Measurements from ENCODE around the gene METTL9. TPM values are rescaled to one million over a fixed set of nuclear protein-coding genes. Genes with fewer than 3 reads are reported as not detected.

Gene METTL9
- total and polyA plus RNA-seq, 2 of the 4 experiments (the other 2 are of a cell fraction): 54.8 to 95.5 TPM

GRCh38 chr16:21683184-21683583 lies 83.8 kb downstream of the METTL9 start:
- Histone ChIP-seq H2AFZ (replicated peaks; ENCODE audit: low read length, poor library complexity) (no peak overlapping the region), H3K4me1 (ENCODE audit: control insufficient read depth, insufficient read depth, low read length) (no peaks in the 10 kb centered on the region), H3K27me3 (ENCODE audit: control insufficient read depth, insufficient read depth, low read length) (peaks cover 2% of the 10 kb centered on the region; the same call in 1 of the 2 replicates), H3K4ac (ENCODE audit: low read depth, low read length) (no peak overlapping the region), H3K9ac (ENCODE audit: low read depth, low read length) (no peak overlapping the region), H3K9me3 (ENCODE audit: control insufficient read depth, insufficient read depth, low read length) (no peaks in the 10 kb centered on the region), H2BK120ac (ENCODE audit: low read depth, low read length) (no peak overlapping the region), H4K20me1 (ENCODE audit: insufficient read depth, low read length) (no peaks in the 10 kb centered on the region), H3K18ac (ENCODE audit: low read depth, low read length) (no peak overlapping the region), H4K91ac (ENCODE audit: insufficient read depth, low read depth, low read length) (no peak overlapping the region), H2BK20ac (ENCODE audit: low read depth, low read length) (no peak overlapping the region), H3K4me2 (ENCODE audit: low read depth, low read length) (no peak overlapping the region), H3K56ac (ENCODE audit: extremely low read depth, insufficient read depth, low read length) (no peak overlapping the region), H4K5ac (ENCODE audit: low read depth, low read length) (no peak overlapping the region), H2BK5ac (ENCODE audit: low read depth, low read length, poor library complexity, severe bottlenecking) (no peak overlapping the region), H2AK9ac (replicated peaks; ENCODE audit: low read depth, low read length, poor library complexity) (no peak overlapping the region), H4K8ac (ENCODE audit: low read depth in 2 of 2, low read length in 2 of 2) (no peak overlapping the region), H3K14ac (replicated peaks; ENCODE audit: low read depth, low read length) (no peak overlapping the region), H2AK5ac (ENCODE audit: low read depth, low read length) (no peak overlapping the region), H2BK15ac (ENCODE audit: low read depth, low read length) (no peak overlapping the region), H3K79me1 (ENCODE audit: low read depth in 1 of 2, low read length in 2 of 2) (no peaks in the 10 kb centered on the region), H3K23ac (ENCODE audit: low read depth, low read length) (no peak overlapping the region), H3K9me1 (ENCODE audit: insufficient read depth, low read length) (no peaks in the 10 kb centered on the region), H3K4me3 (ENCODE audit: insufficient read depth, low read depth, low read length) (no peak overlapping the region), H3K27ac (ENCODE audit: insufficient read depth, low read length) (no peak overlapping the region), H3K36me3 (ENCODE audit: control insufficient read depth, insufficient read depth, low read length) (no peaks in the 10 kb centered on the region)
- intact Hi-C loops (cut with micrococcal nuclease): no loop called here
- ChIA-PET POLR2A (ENCODE audit: unreplicated experiment) (no interaction called here), CTCF (interaction anchor here (0.7 kb wide), 1 partner anchor 13 kb away, joined by 5 read pairs; no protein-coding TSS in a partner anchor)
- no peak for DNase-seq
- WGBS, 2 experiments (ENCODE audit: extremely low coverage in 2 of 2, insufficient read length in 1 of 2): no CpG with 5 or more reads among the region's 3 CpGs
- TF ChIP-seq MAFK (IDR thresholded peaks at IDR 0.05; ENCODE audit: low read depth, low read length): peak; percentile 77
- TF ChIP-seq NFE2L2 (IDR thresholded peaks at IDR 0.05; ENCODE audit: low read depth, low read length): no peak
- BruUV-seq (replicated peaks): no TSS peak
- in situ Hi-C loops (cut with MboI; ENCODE audit: low sequenced_read_pairs): no loop called here
- no peak for ATAC-seq (ENCODE audit: low read depth)
- dilution Hi-C loops (cut with HindIII; ENCODE audit: low sequenced_read_pairs, unreplicated experiment): no loop called here
